HTR-8/SVneo (cell line): ENCODE data around the gene PIK3R4.

Experiments used
- DNase-seq: peaks from one replicate; pipeline ENCODE4 v3.0.0; 2011; ENCODE audit warnings: low spot score, mixed read lengths; ENCODE audit not compliant: insufficient read length
- FAIRE-seq: peaks from 2 replicates; lab custom pipeline; 2011; peaks lifted over from hg19 to GRCh38; lab: Jason Lieb, UNC

Gene PIK3R4

DNA sequence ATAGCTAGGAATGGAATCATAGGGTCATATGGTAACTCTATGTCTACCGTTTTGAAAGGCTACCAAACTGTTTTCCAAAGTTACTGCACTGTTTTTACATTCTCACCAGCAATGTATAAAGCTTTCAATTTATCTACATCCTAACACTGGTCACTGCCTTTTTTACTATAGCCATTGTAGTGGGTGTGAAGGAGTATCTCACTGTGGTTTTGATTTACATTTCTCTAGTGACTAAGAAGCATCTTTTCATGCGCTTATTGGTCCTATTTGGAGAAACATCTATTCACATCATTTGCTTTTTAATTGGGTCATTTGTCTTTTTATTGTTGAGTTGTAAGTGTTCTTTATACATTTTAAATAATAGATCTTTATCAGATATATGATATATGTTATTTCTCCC is 53.3 kb downstream of the PIK3R4 start:
- FAIRE-seq: no peak

DNA sequence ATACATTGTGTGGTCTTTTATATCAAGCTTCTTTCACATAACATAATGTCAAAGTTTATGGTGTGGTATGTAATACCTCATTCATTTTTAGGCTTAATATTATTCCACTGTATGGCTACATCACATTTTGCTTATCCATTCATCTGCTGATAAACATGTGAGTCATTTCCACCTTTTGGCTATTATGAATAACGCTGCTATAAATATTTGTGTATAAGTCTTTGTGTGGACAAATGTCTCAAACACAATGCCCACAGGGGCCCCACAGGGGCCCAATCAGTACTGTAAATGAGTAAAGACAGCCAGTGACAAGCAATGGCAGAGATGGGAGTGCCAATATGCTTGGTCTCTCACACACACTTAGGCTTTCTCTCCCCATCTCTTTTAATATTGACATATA is 54.2 kb downstream of the PIK3R4 start:
- DNase-seq: no peak
- FAIRE-seq: no peak

More for the DNA sequence above, 53.3 kb downstream of the PIK3R4 start:
- no peak for DNase-seq

DNA sequence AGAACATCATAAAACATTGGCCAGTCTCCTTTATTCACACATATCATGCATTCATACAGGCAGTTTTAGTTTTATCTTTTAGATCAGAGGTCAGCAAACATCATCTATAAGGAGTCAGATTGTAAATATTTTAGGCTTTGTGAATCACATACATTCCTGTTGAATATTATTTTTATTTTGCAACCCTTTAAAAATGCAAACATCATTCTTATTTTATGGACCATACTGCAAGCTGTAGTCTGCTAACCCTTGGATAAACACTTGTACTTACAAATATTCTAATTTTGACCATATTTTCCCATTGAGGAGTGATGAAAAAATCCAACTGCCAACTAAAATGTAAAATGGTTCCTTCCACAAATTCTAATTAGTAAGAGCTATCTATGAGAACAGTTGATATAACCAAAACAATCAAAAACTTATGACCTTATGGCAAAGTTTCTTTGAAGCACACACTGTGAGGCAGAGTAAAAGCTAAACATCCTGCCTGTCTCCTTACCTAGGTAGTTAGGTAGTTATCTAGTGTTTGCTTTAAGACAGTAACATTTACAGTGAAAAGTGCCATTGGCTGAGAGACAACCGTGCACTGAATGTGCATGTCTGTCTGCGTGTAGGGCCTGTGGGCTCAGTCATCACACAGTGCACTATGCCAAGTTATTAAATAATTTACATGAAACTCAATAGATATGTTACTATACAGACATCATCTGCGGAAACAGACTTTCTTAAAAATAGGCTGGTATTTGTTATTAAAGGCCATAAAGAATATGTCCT is 57.7 kb downstream of the PIK3R4 start:
- no peak for FAIRE-seq
- DNase-seq: no peak

DNA sequence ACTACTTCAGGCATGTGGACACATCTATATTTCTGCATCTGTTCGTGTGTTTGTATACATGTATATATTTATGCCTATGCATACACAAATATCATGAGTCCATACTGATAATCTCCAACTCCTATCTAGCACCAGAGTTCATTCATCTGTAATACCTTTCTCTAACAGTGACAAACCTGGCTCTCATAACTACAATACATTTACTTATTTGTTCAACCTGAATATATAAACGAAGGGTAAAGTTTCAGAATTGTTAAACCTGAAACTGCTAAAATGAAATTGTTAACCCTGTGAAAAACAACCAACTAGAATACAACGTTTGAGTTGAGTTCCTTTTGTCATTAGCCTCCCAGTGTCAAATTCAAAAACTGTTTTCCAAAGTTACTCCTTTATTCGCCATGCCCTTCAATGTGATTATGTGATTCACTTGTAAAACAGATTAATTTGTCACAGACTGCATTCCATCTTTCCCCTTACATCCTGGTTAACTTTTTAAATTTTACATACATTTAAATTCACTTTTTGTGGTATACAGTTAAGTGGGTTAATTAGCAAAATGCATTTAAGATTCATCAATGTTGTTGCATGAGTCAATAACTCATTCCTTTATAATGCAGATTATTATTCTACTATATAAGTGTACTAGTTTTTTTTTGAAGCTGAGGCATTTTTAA is 58.5 kb downstream of the PIK3R4 start:
- DNase-seq: no peak
- FAIRE-seq: no peak

DNA sequence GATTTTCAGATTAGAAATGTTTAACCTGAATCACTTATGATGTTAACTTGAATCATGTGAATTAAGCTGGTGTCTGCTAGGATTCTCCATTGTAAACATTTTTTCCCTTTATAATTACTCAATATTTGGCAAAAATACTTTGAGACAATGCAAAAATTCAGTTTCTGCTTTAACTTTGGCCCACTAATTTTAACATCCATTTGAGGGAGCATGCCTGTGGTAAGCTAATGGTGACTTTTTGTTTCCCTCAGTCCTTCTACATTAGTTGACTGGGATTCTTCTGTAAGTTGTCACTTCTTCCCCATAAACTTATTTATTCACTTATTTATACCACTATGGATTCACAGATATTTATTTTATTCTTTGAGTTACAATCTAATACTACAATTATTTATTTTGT is 59.3 kb downstream of the PIK3R4 start:
- no peak for DNase-seq

DNA sequence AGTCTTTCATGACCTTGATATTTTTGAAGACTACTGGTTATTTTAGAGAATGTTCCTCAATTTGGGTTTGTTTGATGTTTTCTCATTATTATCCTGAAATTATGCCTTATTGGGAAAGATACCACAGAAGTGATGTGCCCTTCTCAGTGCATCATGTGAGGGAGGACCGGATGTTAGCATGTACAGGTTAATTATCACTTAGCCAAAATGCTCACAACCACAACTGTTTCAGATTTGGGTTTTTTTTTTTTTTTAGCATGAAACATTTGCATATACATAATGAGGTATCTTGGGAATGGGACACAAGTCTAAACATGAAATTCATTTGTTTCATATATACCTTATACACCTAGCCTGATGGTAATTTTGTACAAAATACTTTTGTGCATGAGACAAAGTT is 59.8 kb downstream of the PIK3R4 start:
- no peak for DNase-seq
- FAIRE-seq: no peak

More for the DNA sequence above, 59.3 kb downstream of the PIK3R4 start:
- no peak for FAIRE-seq

DNA sequence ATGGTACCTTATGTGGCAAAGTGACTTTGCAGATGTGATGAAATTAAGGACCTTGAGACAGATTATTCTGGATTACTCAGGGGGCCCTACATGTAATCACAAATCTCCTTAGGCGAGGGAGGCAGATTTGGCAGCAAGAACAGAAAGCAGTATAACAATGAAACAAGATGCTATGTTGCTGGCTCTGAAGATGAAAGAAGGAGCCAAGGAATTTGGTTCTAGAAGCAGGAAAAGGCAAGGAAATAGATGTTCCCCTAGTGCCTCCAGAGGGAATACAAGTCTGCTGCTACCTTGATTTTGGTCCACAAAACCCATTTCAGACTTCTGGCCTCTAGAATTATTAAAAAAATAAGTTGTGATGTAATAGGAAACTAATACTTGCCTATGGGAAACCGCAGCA is 64.5 kb downstream of the PIK3R4 start:
- DNase-seq (no peak), FAIRE-seq (no peak)

DNA sequence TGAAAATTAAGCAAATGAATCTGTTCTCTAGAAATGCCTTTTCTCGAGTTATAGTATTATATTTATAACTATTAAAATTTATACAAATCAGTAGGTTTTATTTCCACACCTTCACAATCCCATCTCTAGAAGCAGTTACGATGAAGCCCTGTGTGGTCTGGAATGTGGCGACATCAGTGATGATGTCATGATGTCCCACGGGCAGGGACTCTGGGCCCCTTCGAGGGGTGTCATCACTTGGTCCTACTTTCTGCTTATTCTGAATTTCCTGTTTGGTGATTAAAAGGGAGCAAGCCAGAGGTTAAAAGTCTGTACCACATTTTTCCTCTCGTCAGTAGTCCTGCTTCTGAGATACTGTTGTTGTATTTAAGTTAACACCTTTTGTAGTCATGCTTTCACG is 67.4 kb downstream of the PIK3R4 start:
- FAIRE-seq: no peak
- DNase-seq: no peak

DNA sequence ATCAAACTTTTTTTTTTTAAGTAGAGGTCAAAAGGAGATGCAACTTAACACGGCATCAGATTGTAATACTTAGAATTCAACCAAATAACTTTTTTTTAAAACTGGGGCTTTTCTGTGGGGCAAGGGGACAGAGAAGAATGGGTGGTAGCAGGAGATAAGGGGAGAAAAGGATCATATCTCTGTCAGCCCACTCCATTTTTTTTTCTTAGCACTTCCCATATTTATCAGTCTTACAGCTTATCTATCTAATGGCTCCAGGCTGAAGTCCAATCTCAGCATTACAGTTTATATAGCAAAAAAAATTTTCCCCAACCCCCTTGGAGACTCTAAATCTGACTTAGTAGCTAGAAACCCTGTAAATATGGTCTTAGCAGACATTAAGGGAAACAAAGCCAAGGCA is 69.3 kb downstream of the PIK3R4 start:
- FAIRE-seq: no peak
- no peak for DNase-seq

DNA sequence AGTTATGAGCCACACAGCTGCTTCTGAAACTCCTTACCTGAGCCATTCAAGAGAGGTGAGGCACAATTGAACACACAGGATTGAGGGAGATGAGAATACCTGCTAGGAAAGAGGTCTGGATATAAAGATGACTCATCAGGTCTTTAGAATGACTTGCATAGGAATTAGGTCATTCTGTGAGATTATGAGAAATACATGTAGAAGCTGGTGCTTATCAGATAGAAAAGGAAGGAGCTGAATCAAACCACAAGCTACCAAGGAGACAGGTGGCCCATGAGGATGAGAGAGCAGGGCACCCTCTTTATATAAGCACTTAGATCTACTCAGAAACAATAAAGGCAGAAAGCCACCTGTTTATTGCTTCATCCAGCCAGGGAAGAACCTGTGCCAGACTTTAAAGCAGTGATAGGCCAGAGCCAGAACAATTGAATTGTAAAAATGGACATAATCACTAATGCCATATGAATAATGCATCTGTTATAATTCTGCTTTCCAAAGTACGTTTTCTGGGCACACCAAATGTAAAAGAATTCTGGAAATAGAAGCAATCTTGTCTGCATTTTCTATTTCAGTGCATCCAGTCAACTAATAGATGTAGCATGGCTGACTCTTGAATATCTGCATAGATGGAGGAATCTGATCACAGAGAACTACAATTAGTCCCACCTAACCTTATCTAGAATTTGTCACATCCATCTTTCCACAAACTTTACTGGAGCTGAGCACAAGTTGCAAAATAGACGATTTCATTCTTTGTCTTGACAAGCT is 74.9 kb downstream of the PIK3R4 start:
- no peak for DNase-seq
- no peak for FAIRE-seq

DNA sequence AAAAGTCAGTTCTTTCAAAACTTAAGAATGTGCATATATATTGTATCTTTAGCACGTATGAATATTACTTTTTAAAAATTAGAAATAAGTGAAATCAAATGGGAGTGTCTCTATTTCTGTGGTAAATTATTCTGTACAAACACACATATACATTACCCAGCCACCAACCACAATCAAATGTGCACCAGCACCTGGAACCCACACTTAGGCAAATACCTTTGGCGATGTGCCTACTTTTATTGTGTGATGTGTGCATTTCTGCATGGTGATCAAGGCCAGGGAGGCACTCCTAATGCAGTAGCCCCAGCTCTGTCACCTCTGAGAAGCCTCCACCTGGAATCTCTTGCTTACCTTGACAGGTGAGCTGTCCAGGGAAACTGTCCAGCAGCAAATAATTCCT is 76.9 kb downstream of the PIK3R4 start:
- DNase-seq (no peak), FAIRE-seq (no peak)

DNA sequence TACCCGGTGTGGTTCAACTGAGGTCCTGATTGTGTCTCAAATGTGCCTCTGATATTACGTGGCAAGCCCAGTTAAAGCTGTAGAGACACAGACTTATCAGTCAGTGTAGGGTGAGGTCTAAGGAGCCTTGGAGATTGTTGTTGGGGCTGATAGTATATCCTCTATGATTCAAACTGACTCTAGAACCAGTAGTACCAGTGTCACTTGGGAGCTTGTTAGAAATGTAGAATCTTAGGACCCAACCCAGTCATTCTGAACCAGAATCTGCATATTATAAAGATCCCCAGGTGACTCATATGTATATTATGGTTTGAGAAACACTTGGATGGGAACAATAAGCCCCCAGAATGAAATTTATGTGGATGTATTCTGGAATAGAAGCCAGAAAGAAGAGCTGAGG is 83.5 kb downstream of the PIK3R4 start:
- DNase-seq: no peak
- no peak for FAIRE-seq

DNA sequence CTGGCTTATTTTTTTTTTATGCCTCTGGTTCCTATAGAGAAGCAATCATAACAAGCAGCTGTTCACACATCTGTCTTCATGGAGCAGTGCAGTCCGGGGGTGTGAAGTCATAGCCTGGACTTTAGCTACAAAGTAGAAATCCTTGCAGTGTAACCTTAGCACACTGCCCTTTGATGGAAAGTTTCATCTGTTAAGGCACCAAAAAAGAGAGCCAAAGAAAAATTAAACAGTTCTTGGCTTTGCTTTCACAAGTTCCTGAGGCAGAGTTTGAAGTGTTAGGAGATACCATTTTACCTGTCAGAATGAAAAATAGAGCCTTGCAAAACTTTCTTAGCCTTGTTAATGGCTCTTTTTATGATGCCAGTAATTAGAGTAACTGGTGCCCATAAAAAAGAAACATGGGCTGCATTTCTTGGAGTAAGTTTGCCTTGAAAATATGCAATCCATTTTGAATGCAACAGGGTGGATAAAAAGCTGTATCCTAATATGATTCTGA is 84.1 kb downstream of the PIK3R4 start:
- FAIRE-seq (no peak), DNase-seq (no peak)

DNA sequence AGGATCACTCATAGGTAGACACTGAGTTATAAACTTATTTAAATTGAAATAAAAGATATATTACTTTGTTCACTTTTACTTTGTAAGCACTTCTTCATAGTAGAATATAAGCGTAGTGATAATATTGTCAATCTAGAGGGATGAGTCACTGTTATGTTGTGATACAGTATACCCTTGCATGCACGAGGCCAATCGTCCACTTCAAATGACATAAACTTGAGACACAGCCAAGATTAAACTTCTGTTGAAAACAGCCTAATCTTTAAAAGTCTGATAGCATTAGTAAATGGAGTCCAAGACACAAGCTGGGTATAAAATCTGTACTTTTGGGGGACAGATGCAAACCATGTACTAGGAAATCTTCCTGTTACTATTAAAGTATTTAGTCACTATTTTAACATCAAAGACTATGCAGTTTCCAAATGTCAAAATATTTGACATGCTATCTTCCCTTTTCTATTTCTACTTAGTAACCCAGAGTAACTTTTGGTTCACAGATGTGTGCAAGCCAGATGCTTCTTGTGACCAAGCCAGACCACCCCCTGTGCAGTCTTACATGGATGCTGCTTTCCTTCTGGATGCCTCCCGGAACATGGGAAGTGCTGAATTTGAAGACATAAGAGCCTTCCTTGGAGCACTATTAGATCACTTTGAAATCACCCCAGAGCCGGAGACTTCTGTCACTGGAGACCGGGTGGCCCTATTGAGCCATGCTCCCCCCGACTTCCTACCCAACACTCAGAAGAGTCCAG is 85.3 kb downstream of the PIK3R4 start:
- peak; percentile 4 for DNase-seq
- no peak for FAIRE-seq

DNA sequence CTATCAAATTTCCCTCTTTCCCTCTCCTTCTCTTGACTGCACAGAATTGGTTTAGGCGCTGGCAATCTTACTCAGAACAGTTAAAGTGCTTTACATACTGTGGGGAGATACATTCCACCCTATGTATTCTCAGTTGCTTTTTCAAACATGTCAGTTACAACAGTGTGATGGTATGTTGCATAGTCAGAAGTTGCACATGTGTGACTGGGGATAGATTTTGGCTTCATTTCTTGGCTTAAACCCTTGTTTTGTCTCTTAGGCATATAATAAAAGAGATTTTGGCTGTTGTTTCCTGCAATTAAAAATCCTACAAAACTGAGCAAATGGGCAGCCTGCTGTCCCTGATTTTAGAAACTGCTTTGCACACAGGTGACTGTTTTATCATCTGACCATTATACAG is 86.7 kb downstream of the PIK3R4 start:
- DNase-seq: no peak
- peak; percentile 72 for FAIRE-seq

DNA sequence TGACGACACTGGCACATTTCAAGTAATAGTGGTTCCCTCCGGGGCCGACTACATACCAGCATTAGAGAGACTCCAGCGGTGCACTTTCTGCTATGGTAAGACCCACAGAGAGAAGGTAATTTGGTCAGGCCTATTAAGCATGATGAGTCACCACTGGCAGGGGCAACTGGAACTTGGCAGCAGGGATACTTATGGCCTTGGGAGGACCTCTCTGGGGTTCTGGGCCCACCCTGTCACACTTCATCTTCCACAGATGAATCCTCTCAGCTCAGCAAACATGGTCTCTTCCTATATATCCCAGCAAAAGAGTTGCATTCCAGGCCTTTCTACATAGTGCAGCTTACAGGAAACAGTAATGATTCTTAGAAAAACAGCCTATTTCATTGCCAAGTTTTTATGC is 88.0 kb downstream of the PIK3R4 start:
- DNase-seq (no peak), FAIRE-seq (no peak)

DNA sequence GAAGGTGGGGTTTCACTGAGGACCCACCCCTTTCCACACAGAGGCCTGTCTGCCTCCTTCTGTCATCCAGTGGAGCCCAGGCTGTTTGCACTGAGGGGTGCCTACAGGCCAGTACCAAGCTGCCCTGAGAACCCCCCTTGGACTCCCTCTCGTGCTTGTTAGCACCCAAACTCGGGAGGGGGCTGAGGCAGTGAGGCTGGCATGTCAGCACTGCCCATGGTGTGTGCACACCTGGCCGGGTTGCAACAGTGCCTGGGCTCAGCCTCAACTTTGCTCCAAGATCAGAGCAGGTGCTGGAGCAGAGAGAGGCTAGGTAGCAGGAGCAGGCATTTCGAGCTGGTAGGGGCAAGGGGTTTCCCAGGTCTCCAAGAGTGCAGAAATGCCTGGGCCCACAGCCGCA is 90.0 kb downstream of the PIK3R4 start:
- no peak for FAIRE-seq

DNA sequence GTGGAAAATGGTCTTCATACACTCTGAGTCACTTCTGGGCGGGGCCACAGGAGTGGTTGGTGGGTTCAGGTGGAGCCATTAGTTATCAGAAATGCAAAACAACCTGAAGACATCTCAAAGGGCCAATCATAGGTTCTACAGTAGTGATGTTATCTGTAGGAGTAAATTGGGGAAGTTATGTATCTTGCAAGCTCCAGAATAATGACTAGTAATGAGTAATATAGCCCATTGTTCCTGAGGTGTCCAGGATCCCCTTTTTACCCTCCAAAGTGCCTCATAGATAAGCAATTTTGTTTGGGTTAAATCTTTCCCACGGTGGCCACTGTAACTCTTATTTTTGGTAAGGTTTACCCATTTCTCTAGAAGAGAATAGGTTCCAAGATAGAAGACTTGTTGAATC is 91.7 kb downstream of the PIK3R4 start:
- DNase-seq: no peak
- FAIRE-seq: no peak

More for the DNA sequence above, 90.0 kb downstream of the PIK3R4 start:
- no peak for DNase-seq

DNA sequence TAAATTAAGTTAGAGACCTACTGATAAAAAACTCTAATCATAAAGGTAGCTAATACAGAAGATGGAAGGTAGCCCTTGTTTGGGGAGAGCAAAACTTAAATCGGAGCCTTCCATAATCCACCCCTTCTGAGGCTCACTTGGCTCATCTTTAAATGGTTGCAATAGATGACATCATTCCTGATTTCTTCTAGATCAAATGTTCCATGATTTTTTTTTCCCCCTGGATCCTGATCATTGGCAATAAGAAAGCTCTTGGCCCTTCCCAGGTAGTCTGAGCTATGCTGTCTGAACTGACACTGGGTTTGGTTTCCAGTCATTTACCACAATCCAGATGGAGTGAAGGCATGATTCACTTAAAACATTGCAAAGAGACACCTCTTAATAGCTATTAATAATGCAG is 92.5 kb downstream of the PIK3R4 start:
- FAIRE-seq (no peak), DNase-seq (no peak)

DNA sequence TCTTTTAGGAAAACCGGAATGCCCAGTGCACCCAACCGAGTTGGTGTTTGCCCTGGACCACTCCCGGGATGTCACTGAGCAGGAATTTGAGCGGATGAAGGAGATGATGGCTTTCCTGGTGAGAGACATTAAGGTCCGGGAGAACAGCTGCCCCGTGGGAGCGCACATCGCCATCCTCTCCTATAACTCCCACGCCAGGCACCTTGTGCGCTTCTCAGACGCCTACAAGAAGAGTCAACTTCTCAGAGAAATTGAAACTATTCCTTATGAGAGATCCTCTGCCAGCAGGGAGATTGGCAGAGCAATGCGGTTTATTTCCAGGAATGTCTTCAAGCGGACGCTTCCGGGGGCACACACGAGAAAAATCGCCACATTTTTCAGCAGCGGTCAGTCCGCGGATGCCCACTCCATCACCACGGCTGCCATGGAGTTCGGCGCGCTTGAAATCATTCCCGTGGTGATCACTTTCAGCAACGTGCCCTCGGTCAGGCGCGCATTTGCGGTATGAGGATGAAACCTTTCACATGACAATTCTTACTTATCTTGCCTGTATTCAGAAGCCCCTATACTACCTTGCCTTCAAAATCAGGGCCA is 97.5 kb downstream of the PIK3R4 start:
- FAIRE-seq (no peak), DNase-seq (no peak)
